GM19351 (cell line): ENCODE measurements around the gene SLC35A2.
A peak's percentile ranks its signal among the peaks of the same experiment; 100 is the strongest.
"Not testable (repeated sequence)": the region's sequence is repeated elsewhere in the genome, so short reads cannot be mapped to it uniquely, and the experiment has no call there.

ENCODE experiments used
- ATAC-seq: cut with Tn5 transposase; IDR thresholded peaks from one replicate; pipeline ENCODE4 v1.9.1; 2021; ENCODE audit warnings: mild to moderate bottlenecking, moderate library complexity; ENCODE audit not compliant: unreplicated experiment

The SLC35A2 gene

DNA sequence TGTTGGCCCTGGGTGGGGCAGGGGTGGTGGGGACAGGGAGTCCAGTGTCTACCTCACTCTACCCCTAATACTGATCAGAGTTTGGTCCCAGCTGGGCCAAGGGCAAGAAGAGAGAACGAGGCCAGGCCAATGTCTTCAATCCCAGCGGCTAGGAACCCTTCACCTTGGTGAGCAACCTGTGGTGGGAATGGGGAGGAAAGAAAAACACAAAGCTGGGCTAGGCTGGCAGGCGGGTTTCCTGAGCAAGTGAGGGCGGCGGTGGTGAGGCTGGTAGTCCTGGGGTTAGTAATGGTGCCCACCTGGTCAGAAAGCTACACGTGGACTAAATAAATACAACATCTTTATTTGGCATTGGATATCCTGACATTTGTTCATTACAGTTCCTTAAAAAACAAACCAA, 8.2 kb downstream of the SLC35A2 start:
- ATAC-seq = no peak

- ATAC-seq = no peak
These were observed 8.7 kb downstream of the SLC35A2 start for GRCh38 chrX:48902776-48903175.

DNA sequence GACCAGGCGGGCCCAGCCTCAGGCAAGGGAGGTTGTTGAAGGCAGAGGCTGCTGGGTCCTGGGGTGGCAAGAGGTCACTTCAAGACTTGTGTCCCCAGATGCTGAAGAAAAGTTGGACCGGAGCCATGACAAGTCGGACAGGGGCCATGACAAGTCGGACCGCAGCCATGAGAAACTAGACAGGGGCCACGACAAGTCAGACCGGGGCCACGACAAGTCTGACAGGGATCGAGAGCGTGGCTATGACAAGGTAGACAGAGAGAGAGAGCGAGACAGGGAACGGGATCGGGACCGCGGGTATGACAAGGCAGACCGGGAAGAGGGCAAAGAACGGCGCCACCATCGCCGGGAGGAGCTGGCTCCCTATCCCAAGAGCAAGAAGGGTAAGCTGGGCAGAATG, 9.3 kb downstream of the SLC35A2 start:
- ATAC-seq = no peak

GRCh38 chrX:48901069-48901468, 10.4 kb downstream of the SLC35A2 start:
- no peak for ATAC-seq

DNA sequence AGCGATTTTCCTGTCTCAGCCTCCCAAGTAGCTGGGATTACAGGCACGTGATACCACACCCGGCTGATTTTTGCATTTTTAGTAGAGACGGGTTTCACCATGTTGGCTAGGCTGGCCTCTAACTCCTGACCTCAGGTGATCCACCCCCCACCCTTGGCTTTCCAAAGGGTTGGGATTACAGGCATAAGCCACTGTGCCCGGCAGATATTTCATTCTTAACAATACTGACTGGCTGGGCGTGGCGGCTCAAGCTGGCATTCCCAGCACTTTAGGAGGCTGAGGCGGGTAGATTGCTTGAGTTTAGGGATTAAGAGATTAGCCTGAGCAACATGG, 12.4 kb downstream of the SLC35A2 start:
- ATAC-seq = no peak

- ATAC-seq = peak; percentile 89
These were observed 13.7 kb downstream of the SLC35A2 start, which contains the start of the genes PQBP1 and TIMM17B for GRCh38 chrX:48897625-48898306. PQBP1 (plus strand) TSS chrX:48897930; CDS start chrX:48898510, 580 bp downstream. TIMM17B (minus strand) TSS chrX:48897768; CDS start chrX:48897749, 19 bp downstream.

- peak; percentile 8 for ATAC-seq
These were observed 14.3 kb downstream of the SLC35A2 start for GRCh38 chrX:48897157-48897624.

DNA sequence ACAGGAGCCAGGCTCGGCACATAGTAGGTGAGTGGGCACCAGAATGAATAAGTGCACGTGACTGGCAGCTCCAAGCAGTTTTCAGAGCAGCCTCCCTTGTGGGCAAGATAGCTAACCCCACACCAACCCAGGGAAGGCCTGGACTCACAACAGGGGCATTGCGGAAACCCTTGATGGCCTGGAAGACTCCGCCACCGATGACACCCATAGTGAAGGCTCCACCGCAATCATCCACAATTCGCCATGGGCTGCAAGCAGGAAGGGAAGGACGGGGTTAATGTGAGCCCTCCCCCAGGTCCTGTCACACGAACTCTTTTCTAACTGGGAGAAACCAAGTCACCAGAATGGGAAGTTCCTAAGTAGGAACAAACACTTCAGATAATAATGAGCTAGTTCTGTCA, 14.8 kb downstream of the SLC35A2 start:
- no peak for ATAC-seq

DNA sequence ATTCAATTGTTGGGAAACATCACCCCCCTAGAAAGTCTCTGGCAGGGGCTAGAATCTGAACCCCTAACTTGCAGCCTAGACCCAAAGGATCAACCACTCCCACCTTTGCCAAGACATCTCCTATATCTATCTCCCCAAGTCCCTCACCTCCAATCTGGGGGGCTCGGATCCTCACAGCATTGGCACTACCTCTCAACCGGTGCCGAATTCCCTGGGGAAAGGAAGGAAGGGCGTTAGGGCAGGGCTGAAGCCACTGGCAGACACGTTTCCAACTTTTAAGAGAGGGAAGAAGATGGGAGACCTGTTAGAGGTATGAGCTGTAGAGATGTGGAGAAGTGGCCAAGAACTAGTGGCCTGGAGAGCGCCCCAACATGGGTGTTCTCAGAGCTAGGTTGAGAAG, 16.6 kb downstream of the SLC35A2 start:
- ATAC-seq = no peak

- no peak for ATAC-seq
These were observed 17.7 kb downstream of the SLC35A2 start for GRCh38 chrX:48893556-48894348.

DNA sequence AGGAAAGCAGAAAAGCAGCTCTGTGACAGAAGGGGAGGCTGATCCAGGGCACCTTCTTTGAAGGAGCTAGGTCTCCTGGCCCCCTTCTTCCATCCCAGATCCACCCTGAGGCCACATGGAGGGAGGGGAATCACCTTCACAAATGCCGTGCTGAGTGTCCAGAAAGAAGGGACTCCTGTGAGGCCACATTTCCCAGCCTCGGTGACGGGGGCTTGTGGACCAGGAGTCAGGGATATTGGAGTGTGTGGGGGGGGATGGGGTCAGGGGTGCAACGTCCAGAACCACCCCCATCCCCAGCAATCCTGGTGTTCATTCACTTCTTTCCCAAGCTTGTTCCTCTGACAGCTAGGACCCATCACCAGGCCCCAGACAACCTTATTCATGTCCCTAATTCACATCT, 18.6 kb downstream of the SLC35A2 start:
- ATAC-seq = no peak

- ATAC-seq = peak; percentile 80
These were observed 19.8 kb downstream of the SLC35A2 start for GRCh38 chrX:48891402-48892288.

DNA sequence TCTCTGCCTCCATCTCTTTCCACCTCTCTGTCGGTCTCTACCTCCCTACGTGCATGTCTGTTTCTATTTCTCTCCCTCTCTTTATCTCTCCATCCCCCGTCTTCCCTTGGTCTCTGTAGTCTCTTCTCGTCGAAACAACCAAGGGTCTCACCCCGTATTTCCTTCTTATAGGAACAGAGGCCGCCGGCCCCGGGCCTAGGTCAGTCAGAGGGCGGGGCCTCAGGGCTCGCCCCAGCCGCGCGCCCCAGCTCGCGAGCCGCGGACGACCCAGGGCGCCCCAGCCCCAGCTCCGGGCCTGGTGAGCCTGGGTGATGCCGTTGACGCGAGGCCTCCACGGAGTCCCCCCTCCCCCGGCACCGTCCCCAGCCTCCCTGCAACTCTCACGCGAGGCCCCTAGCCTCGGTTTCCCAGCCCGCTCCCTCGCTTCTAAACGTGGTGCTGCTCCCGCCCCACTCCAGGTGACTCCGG, 20.5 kb downstream of the SLC35A2 start:
- peak; percentile 38 for ATAC-seq

GRCh38 chrX:48890296-48890925, 21.0 kb downstream of the SLC35A2 start:
- no peak for ATAC-seq

DNA sequence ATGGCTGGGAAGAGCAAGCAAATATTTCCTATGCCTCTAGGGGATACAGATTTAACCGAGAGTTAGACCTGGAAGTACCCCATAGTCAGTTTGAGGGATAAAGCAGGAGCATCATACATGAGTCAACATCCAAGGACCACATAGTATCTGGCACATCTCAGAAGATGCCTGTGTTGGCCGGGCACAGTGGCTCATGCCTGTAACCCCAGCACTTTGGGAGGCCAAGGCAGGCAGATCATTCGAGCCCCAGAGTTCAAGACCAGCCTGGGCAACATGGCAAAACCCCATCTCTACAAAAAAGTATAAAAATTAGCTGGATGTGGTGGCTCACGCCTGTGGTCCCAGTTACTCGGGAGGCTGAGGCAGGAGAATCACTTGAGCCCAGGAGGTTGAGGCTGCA, 24.9 kb downstream of the SLC35A2 start:
- not testable (repeated sequence) for ATAC-seq

DNA sequence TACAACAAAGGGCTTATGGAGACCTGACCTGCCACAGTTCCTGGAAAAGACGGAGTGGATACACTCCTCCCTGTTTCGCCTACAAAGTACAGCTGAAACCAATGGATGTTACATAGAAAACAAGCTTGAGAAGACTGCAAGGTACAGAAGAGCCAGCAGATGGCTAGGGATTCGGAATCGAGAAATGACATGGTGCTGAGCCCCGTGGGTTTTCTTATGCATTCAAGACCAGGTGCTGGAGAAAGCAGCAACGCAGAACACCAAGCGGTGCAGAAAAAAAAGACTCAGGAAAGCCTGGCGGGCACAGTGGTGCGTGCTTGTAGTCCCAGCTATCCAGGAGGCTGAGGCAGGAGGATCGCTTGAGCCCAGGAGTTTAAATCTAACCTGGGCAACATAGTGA, 27.7 kb downstream of the SLC35A2 start:
- no peak for ATAC-seq

DNA sequence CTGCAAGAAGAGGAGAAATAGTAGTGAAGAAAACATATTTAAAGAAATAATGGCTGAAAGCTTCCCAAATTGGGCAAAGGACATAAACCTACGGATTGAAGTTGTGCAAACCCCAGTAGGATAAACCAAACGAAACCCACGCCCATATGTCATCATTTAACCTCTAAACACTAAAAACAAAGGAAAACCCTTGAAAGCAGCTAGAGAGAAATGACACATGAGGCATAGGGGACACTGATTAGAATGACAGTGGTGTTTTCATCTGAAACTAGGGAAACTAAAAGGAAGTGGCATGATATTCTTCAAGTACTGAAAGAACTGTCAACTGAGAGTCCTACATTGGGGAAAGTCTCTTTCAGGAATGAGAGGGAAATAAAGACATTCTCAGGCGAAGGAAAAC, 34.5 kb downstream of the SLC35A2 start:
- ATAC-seq = not testable (repeated sequence)

DNA sequence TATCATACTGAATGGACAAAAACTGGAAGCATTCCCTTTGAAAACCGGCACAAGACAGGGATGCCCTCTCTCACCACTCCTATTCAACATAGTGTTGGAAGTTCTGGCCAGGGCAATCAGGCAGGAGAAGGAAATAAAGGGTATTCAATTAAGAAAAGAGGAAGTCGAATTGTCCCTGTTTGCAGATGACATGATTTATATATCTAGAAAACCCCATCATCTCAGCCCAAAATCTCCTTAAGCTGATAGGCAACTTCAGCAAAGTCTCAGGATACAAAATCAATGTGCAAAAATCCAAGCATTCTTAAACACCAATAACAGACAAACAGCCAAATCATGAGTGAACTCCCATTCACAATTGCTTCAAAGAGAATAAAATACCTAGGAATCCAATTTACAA, 39.4 kb downstream of the SLC35A2 start:
- not testable (repeated sequence) for ATAC-seq

GRCh38 chrX:48864210-48864609, 47.2 kb downstream of the SLC35A2 start:
- no peak for ATAC-seq

DNA sequence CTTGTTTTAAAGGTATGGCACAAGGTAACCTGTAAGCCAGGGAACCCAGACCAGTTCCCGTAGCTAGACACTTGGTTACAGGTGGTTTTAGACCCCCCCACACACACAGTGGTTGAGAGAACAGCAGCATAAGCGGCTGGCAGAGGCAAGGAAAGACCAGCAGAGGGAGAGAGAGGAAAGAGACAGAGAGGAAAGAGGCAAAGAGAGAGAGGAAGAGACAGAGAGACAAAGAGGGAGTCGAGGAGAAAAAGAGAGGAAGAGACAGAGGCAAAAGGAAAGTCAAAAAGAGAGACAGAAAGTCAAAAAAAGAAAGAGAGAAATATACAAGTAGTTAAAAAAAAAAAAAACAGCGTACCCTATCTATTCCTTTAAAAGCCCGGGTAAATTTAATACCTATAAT, 56.5 kb downstream of the SLC35A2 start:
- no peak for ATAC-seq
